Measurements from ENCODE around the gene CLCN7. TPM values are rescaled to one million over a fixed set of nuclear protein-coding genes. Genes with fewer than 3 reads are reported as not detected.

The CLCN7 gene
- total and polyA plus RNA-seq, 2 donors (not counting 3 experiments of a cell fraction or from before 2014, with no cell fraction given), result 59.8 to 94.9 TPM

DNA sequence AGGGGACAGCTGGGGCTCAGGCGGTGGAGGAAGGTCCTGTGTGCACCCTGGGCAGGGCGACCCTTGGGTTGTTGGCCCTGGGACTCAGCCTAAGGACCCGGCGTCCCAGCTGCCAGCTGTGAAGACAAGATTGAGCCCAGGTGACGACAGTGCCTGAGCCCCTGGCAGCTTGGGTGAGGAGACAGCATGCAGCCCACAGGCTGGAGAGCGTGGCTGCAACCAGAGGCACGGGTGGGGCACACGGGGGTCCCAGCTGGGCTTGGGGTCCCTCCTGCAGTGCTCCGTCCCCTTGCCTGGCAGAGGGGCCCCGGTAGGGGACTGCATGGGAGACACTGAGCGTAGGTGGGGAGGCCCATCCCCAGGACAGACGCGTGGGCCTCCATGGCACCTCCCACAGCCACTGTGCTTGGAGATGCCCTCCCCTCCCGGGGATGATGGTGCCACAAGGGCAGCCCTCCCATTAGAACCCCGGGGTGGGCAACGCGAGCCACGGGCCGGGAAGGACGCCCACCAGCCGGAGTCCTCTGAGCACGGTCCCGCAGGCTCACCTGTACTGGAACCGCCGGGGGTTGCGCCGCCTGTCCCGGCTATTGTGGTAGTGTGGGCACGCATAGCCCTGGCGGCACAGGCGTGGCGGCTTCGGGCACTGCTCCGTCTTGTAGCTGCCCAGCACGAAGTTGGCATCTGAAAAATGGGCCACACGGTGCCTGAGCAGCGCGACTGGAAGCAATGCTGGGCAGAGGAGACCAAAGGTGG, 75.8 kb downstream of the CLCN7 start:
- ChIA-PET POLR2A (no interaction called here), CTCF (no interaction called here)
- intact Hi-C loops (cut with micrococcal nuclease), result no loop called here
- Histone ChIP-seq H3K9me1 (replicated peaks; ENCODE audit: control insufficient read depth, extremely low read depth, insufficient read depth, low read length) (no peaks in the 10 kb centered on the region), H3K4me1 (ENCODE audit: control insufficient read depth, extremely low read depth, insufficient read depth, low read length) (no peaks in the 10 kb centered on the region), H2AFZ (ENCODE audit: low read depth, low read length) (no peak overlapping the region), H3K4me2 (ENCODE audit: insufficient read depth, low read length) (no peak overlapping the region), H3K27me3 (ENCODE audit: control insufficient read depth in 2 of 2, insufficient read depth in 2 of 2, low read length in 2 of 2) (no peaks in the 10 kb centered on the region), H3K36me3 (ENCODE audit: control insufficient read depth in 2 of 2, extremely low read depth in 1 of 2, insufficient read depth in 2 of 2, low read length in 2 of 2) (peaks cover 0 to 28% of the 10 kb centered on the region in 2 experiments), H3K4me3 (replicated peaks in 1 of 3; ENCODE audit: insufficient read depth in 1 of 3, low read depth in 1 of 3, low read length in 3 of 3) (no peak overlapping the region), H3K27ac (ENCODE audit: insufficient read depth, low read depth, low read length) (no peak overlapping the region), H4K20me1 (replicated peaks; ENCODE audit: control insufficient read depth, extremely low read depth, insufficient read depth, low read length) (no peaks in the 10 kb centered on the region), H3K9me3 (replicated peaks; ENCODE audit: control insufficient read depth, insufficient read depth, low read length) (no peaks in the 10 kb centered on the region), H3K9ac (replicated peaks; ENCODE audit: extremely low read depth, insufficient read depth, low read length) (no peak overlapping the region), H3K79me2 (ENCODE audit: control insufficient read depth, insufficient read depth, low read length) (no peaks in the 10 kb centered on the region)
- dilution Hi-C loops (cut with MboI; ENCODE audit: extremely low pct_ligation_motif_present, low sequenced_read_pairs), result no loop called here
- no TSS peak for BruUV-seq (replicated peaks)
- TF ChIP-seq JUN (IDR thresholded peaks at IDR 0.05; ENCODE audit: borderline replicate concordance, insufficient read depth, insufficient read length, low read depth), result no peak
- TF ChIP-seq FOS (IDR thresholded peaks at IDR 0.05; ENCODE audit: borderline replicate concordance, insufficient read depth, low read length), result no peak
- no peak for TF ChIP-seq POLR2A (IDR thresholded peaks at IDR 0.05; ENCODE audit: low read depth, low read length)
- TF ChIP-seq, protein P1, sequence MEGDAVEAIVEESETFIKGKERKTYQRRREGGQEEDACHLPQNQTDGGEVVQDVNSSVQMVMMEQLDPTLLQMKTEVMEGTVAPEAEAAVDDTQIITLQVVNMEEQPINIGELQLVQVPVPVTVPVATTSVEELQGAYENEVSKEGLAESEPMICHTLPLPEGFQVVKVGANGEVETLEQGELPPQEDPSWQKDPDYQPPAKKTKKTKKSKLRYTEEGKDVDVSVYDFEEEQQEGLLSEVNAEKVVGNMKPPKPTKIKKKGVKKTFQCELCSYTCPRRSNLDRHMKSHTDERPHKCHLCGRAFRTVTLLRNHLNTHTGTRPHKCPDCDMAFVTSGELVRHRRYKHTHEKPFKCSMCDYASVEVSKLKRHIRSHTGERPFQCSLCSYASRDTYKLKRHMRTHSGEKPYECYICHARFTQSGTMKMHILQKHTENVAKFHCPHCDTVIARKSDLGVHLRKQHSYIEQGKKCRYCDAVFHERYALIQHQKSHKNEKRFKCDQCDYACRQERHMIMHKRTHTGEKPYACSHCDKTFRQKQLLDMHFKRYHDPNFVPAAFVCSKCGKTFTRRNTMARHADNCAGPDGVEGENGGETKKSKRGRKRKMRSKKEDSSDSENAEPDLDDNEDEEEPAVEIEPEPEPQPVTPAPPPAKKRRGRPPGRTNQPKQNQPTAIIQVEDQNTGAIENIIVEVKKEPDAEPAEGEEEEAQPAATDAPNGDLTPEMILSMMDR (IDR thresholded peaks at IDR 0.05; ENCODE audit: extremely low read depth in 1 of 2, insufficient read depth in 1 of 2, low read depth in 1 of 2, low read length in 2 of 2), result no peak
- TF ChIP-seq, protein P2, sequence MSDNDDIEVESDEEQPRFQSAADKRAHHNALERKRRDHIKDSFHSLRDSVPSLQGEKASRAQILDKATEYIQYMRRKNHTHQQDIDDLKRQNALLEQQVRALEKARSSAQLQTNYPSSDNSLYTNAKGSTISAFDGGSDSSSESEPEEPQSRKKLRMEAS (IDR thresholded peaks at IDR 0.05; ENCODE audit: insufficient read depth, insufficient read length), result no peak
- TF ChIP-seq MYC (IDR thresholded peaks at IDR 0.05; ENCODE audit: low read depth, low read length), result no peak
- no peak for TF ChIP-seq POLR2AphosphoS5 (IDR thresholded peaks at IDR 0.05; ENCODE audit: insufficient read depth, low read depth, low read length)
- TF ChIP-seq GATA2 (IDR thresholded peaks at IDR 0.05; ENCODE audit: insufficient read depth, insufficient read length, low read depth, low read length), result no peak
- no peak for TF ChIP-seq EZH2 (IDR thresholded peaks at IDR 0.05; ENCODE audit: borderline replicate concordance, low read depth, low read length, severe bottlenecking)
- no peak for DNase-seq (ENCODE audit: low read depth, low spot score)
- no peak for FAIRE-seq
